GM21737 (cell line): ENCODE data around the gene SCAMP2.
A peak's percentile ranks its signal among the peaks of the same experiment; 100 is the strongest.

ENCODE experiments used
- ATAC-seq: cut with Tn5 transposase; IDR thresholded peaks from one replicate; pipeline ENCODE4 v1.9.1; 2021; ENCODE audit warnings: mild to moderate bottlenecking, moderate library complexity; ENCODE audit not compliant: unreplicated experiment

The SCAMP2 gene

DNA sequence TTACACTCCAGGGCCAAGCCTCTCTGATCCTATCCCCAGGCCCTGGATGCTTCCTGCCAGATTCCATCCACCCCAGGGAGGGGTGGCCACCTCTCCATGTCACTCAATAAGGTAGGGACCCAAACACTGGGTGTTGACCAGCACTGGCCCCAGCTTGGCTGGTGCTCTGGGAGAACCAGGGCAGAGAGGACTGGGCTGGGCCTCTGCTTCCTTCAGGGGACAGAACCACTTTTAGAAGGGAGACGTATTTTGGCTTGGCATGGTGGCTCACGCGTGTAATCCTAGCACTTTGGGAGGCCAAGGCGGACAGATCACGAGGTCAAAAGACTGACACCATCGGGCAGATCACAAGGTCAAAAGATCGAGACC is 51.4 kb downstream of the SCAMP2 start:
- no peak for ATAC-seq

DNA sequence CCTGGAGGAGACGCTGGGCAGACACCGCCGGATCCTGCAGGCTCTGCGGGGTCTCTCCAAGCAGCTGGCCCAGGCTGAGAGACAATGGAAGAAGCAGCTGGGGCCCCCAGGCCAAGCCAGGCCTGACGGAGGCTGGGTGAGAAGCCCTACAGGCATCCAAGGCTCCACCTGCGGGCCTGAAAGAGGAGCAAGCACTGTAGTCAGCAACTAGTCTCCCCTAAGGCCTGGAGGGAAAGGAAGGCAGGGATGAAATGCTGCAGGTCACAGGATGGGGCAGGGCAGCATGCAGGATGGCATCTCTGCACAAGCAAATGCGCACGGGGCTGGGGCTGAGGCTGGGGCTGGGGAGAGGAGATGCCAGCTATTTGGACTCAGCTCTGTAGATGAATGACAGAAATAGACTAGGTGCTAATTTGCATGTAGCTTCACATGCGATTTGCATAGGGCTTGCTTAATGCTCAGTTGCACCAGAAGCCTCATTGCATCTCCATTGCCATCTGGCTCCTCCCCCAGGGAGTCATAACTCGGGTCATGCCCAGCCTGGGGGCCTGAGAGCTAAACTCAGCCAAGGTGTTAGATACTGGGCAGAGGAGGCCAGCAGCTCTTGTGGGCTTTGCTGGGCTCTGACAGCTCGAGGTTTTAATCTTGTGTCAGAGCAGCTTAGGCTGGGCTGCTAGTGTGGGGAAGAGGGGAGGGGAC is 51.9 kb downstream of the SCAMP2 start:
- no peak for ATAC-seq

DNA sequence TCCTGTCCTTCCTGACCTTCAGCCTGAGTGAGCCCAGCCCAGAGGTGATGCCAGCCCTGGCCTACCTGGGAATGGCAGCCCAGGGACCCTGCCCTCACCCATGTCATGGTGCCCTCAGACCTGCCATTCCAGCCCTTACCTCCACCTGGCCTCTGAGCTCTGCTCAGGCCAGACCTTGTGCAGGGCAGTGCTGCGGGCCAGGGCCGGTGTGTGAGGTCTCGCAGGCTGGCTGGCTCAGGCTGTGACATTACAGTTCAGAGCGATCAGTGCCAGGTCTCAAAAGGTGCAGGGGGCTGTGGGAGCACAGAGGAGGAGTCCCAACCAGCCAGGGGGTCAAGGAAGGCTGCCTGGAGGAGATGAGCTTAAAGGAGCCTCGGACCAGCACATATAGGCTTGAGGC is 53.1 kb downstream of the SCAMP2 start:
- no peak for ATAC-seq

DNA sequence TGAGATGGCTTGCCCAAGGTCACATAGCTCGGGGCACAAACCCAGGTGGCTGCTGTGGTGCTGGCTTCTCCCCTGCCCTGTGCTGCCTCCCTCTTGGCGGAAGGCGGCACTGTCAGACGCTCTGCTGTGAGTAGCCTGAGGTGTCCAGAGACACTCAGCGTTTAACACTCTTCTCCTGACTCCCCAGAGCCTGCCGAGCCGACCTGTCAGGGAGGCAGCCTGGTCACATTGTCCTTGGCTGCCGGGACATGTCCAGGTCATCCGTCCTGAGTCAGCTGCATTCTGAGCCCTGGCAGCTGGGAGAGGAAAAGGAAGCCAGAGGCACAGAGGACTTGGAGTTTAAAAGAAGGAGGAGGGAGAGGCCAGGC is 55.8 kb downstream of the SCAMP2 start:
- no peak for ATAC-seq

DNA sequence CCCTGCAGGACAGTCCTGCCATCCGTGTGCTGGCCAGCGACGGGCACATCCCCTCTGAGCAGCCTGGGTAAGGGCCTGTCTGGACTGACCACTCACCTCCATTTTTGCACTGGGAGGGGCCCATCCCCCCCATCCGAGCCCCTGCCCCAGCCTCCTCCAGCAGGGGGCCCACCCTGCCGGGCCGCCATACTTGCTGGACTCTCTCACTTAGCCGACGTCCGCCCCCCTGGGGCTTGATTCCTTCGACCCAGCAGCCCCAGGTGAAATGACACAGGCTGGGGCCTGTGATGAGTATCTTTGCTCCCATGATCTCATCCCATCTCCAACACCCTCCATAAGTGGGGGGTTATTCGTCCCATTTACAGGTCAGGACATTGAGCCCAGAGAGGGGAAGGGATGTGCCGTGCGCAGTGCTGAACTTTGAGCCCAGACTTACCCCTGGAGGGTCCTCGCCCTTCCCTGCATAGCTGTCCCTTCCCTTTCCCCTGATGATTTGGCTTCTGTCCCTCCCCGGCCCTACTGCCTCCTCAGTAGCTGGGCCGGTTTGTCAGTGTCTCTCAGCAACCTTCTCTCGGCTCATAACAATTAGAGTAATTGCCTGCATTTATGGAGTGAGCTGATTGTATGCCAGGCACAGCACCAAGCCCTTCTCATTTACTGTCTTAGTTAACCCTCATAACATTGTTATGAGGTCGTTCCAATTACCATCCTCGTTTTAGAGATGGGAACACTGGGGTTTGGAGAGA is 56.4 kb downstream of the SCAMP2 start:
- no peak for ATAC-seq

DNA sequence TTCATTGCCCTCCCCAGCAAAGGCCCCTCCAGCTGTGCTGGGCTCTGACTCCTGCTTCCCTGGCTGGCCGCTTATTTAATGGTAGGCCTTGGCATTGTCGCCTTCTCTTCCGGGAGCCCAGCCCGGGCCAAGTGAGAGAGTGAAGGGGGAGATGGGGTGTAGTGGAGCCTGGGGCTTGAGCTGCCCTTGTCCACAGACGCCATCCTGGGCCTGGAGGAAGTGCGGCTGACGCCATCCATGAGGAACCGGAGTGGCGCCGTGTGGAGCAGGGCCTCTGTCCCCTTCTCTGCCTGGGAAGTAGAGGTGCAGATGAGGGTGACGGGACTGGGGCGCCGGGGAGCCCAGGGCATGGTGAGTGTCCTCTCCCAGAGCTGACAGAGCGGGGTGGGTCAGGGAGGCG is 57.2 kb downstream of the SCAMP2 start:
- ATAC-seq: no peak

DNA sequence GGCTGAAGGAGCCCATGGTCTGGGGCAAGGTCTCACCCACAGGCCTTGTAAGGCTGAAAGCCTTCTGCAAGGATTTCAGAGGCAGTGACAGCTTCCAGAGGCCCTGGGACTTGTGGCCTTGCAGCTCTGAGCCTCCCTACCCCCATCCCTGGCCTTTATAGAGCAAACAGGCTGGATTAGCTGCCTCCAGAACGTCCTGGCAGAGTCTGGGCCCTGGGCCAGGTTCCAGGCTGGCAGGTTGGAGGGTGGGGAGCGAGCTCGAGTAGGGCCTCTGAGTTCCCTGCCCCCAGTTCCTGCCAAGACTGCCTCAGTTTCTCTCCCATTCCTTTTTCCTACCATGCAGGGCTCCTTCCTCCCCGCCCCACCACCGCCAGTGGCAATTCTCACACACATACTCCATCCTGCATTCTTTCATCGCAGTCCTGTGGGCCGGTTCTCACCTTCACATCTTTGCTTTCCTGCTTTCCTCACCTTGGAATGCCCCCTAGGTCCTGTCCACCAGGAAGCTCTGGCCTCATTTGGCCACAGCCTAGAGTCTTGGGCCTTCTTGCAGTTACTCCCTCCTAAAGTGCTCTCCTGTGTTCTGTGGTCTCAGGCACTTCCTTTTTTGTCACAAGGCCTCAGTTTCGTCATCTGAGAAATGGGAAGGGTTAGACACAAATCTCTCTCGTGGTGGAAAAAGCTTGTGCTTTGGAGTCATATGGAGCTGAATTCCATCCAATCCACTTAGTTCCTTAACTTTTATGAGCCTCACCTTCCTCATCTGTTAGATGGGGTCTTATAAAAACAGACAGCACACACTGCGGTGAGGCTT is 57.8 kb downstream of the SCAMP2 start:
- no peak for ATAC-seq

DNA sequence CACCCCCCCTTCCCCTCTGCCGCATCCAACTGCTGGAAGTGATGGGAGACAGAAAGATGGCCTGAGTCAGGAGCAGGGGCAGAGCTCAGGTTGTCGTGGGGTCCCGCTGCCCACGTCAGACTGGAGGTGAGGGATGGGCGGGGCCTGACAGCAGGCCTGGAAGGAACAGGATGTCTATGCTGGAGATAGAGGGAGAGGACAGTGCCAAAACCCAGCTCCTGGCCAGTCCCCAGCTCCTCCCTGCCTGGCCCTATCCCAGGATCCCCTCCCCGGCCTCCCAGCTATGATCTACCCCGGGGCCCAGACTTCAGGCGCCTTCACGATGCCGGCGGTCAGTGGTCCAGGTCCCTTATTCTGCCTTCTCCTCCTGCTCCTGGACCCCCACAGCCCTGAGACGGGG is 60.6 kb downstream of the SCAMP2 start, which contains the start of gene LMAN1L:
Gene LMAN1L (plus strand): TSS at position 303 of the 400 bp plus-strand sequence. CDS start 20 bp downstream, at position 323.
- no peak for ATAC-seq

DNA sequence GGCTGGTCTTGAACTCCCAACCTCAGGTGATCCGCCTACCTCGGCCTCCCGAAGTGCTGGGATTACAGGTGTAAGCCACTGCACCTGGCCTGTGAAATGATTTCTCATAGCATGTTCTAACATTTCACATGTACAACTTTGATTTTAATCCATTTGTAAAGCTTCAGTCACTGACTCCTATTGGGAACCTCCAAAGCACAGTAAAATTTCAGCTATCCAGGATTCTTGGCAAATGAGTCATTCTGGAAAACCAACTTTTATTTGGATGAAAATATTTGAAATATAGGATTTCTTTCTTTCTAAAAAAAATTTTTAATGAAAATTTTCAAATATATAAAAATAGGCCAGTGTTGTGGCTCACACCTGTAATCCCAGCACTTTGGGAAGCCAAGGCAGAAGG is 63.2 kb downstream of the SCAMP2 start:
- ATAC-seq: no peak

DNA sequence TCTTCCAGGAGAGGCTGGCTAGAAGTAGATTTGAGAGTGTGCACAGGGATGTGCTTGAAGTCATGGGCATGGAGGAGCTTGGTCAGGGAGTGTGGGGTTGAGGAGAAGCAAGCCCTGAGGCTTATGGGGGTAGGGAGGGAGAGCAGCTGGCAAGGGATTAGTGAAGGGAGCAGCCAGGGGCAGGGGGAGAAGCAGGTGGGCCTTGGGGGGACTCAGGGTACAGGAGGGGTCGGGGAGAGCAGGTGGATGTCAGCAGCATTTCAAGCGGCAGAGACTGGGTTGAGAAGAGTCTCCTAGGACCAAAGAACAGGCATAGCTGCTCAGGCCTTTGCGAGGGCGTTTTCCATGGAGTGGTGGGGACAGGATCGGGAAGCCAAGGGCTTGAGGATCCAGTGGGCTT is 63.9 kb downstream of the SCAMP2 start:
- ATAC-seq: no peak

DNA sequence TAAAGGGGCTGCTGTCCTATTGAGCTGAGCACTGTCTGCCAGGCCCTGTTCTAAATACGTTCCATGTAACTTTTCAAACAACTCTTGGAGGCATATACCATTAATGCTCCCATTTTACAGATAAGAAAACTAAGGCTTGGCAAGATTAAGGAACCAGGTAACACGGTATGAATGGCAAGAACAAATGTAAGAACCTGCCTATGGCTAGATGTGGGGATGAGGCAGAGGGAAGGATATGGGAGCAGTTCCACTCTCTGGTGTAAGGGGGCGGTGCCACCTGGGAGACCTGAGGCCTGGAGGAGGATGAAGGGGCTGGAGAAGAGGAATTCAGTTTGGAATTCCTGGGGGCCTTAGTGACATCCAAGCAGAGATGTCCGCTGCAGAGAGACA is 64.3 kb downstream of the SCAMP2 start:
- ATAC-seq: no peak

DNA sequence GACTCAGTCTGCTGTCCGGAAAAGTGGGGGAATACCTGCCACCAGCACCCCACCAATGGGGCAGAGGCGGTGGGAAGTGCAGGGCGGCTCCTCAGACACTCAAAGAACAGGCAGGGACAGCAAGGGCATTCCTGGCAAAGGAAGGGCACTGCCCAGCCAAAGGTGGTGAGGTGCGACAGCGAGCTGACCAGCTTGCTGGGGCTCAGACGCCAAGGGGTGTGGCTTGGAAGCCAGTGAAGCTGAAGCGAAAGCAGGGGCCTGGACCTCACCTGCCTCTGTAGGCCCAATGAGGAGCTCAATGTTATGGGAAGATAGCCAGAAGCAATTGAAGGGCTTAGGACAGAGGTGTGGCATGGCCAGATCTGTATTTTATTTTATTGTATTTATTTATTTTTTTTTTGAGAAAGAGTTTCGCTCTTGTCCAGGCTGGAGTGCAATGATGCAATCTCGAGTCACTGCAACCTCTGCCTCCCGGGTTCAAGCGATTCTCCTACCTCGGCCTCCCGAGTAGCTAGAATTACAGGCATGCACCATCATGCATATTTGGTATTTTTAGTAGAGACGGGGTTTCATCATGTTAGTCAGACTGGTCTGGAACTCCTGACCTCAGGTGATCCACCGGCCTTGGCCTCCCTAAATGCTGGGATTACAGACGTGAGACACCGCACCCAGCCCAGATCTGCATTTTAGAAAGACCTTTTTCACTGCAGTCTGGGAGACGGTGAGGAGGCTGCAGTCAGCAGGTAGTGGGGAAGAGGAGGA is 64.9 kb downstream of the SCAMP2 start:
- ATAC-seq: no peak

DNA sequence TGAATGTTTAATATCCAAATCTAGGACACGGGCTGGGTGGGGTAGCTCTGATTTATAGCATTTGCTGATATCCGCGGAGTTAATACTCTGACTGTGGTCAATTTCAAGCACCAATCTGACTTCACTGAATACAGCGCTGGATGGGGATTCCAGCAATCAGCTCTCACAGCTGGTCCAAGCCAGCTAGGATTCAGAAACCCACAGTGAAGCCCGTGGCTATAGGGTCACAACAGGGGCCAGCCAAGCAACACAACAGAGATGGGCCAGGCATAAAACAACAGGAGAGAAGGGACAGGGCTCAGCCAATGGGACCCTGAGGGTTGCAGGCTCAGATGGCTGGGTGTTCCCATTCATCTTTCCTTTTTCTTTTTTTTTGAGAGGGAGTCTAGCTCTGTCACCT is 65.9 kb downstream of the SCAMP2 start:
- ATAC-seq: no peak

DNA sequence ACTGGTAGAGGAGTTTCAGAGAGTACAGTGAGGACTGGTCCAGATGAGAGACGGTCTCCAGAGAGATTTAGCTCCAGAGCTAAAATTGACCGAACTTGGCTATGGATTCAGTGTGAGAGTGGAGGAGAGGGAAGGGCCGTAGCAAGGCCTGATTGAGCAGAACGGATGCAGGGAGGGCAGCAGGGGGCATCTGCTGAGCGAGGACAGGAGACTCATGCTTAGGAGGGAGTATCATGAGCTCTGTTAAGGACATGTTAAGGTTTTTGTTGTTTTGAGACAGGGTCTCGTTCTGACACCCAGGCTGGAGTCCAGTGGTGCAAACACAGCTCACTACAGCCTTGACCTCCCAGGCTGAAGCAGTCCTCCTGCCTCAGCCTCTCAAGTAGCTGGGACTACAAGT is 68.2 kb downstream of the SCAMP2 start:
- no peak for ATAC-seq

DNA sequence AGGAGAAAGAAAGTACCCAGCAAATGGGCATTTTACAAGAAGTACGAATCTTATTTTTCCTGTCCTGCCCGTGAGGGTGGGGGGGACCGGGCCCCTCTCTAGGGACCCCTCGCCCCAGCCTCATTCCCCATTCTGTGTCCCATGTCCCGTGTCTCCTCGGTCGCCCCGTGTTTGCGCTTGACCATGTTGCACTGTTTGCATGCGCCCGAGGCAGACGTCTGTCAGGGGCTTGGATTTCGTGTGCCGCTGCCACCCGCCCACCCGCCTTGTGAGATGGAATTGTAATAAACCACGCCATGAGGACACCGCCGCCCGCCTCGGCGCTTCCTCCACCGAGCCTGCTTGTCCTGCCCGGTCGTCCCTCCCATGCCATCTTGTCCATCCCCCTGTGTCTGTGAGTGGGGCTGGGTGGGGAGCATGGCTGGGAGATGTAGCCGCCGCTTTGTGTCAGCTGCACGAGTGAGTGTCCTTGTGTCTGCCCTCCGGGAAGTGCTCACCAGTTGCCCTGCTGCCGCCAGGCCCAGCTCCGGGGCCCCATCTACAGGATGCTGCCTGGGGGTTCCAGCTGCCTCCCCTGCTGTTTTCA is 70.2 kb downstream of the SCAMP2 start:
- no peak for ATAC-seq

DNA sequence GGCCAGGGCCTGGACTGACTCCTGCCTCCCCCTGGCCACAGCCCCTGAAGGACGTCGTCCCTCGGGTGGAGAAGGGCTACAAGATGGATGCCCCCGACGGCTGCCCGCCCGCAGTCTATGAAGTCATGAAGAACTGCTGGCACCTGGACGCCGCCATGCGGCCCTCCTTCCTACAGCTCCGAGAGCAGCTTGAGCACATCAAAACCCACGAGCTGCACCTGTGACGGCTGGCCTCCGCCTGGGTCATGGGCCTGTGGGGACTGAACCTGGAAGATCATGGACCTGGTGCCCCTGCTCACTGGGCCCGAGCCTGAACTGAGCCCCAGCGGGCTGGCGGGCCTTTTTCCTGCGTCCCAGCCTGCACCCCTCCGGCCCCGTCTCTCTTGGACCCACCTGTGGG is 70.9 kb downstream of the SCAMP2 start:
- no peak for ATAC-seq

DNA sequence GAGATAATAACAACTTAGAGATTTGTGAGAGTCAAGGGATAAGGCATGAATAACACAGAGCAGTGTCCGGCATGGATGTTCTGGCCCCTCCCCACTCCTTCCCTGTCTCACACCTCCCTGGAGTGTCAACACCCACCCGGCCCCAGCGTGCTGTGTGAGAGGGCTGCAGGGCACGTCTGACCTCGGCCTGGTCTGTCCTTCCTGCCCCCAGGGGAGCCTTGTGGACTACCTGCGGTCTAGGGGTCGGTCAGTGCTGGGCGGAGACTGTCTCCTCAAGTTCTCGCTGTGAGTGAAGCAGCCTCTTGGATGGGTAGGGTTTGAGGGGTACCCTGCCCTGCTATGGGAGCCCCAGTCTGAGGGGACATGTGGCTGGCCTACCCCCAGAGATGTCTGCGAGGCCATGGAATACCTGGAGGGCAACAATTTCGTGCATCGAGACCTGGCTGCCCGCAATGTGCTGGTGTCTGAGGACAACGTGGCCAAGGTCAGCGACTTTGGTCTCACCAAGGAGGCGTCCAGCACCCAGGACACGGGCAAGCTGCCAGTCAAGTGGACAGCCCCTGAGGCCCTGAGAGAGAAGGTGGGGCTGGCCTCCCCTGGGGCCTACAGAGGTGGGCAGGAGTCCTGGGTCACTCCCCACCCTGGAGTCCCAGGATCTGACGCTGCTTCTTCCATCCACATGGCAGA is 71.7 kb downstream of the SCAMP2 start:
- ATAC-seq: no peak

DNA sequence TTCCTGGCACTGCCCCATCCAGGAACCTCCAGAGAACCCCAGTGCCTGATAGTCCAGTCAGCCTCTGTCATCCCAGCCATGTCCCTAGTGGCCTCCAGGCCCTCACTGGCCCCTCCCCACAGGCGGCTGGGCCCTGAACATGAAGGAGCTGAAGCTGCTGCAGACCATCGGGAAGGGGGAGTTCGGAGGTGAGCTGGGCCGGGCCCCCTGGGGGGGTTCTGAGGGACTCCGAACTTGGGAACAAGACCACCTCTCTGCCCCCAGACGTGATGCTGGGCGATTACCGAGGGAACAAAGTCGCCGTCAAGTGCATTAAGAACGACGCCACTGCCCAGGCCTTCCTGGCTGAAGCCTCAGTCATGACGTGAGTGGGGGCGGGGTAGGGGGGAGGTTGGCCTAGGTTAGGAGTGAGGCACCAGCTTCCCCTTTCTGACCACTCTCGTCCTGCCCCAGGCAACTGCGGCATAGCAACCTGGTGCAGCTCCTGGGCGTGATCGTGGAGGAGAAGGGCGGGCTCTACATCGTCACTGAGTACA is 72.5 kb downstream of the SCAMP2 start:
- ATAC-seq: no peak

DNA sequence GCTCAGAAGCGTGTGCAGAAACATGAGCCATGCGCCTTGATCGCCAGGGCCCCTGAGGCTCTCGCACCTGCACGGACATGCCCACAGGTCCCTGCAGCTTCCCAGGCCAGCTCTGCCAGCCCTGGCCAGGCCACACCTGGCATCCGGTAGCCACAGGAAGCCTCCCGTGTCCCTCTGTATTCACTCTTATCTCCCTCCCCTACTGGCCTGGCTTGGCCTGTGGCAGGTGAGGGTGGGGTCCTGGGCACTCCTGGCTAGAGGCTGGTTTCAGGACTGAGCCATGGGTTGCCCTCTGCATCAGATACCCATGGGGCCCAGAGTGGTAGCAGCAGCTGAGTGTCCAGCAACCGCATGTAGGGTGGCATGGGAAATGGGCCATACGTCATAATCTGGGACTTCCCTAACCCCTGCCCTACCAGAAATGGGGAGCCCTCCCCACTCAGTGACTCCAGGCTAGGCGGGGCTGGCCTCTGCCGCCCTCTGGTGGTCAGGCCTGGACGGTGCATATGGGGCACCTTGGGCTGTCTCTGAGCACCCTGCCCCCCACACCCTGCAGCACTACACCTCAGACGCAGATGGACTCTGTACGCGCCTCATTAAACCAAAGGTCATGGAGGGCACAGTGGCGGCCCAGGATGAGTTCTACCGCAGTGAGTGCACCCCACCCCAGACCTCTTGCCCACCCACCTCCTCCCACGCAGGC is 73.2 kb downstream of the SCAMP2 start:
- peak; percentile 57 for ATAC-seq
